Glutamatergic neuron (in vitro differentiated cells): ENCODE measurements around the gene POC1A. TPM values are rescaled to one million over a fixed set of nuclear protein-coding genes. Genes with fewer than 3 reads are reported as not detected.
"Not testable (repeated sequence)": the region's sequence is repeated elsewhere in the genome, so short reads cannot be mapped to it uniquely, and the experiment has no call there.

Experiments used
- DNase-seq: peaks from one replicate; pipeline ENCODE4 v3.0.0; 2022
- H3K27ac Mint-ChIP-seq: one replicate; pipeline ENCODE4 v1.8.0; 2020; ENCODE audit warnings: mild to moderate bottlenecking, mixed read lengths, inconsistent platforms; ENCODE audit not compliant: unreplicated experiment
- H3K27me3 Mint-ChIP-seq: one replicate; pipeline ENCODE4 v1.8.0; 2020; ENCODE audit warnings: mild to moderate bottlenecking, moderate library complexity, mixed read lengths, inconsistent platforms; ENCODE audit not compliant: unreplicated experiment
- H3K36me3 Mint-ChIP-seq: one replicate; pipeline ENCODE4 v1.8.0; 2020; ENCODE audit warnings: mild to moderate bottlenecking, mixed read lengths, inconsistent platforms; ENCODE audit not compliant: unreplicated experiment
- H3K4me1 Mint-ChIP-seq: one replicate; pipeline ENCODE4 v1.8.0; 2020; ENCODE audit warnings: mild to moderate bottlenecking, low read depth, mixed read lengths, inconsistent platforms; ENCODE audit not compliant: unreplicated experiment
- H3K4me3 Mint-ChIP-seq: one replicate; pipeline ENCODE4 v1.8.0; 2020; ENCODE audit warnings: mild to moderate bottlenecking, mixed read lengths, inconsistent platforms; ENCODE audit not compliant: unreplicated experiment
- H3K9me3 Mint-ChIP-seq: one replicate; pipeline ENCODE4 v1.8.0; 2020; ENCODE audit warnings: mild to moderate bottlenecking, moderate library complexity, mixed read lengths, inconsistent platforms; ENCODE audit not compliant: unreplicated experiment
- CTCF ChIP-seq: fragments of 200-600 bp; sonication (generic); IDR thresholded peaks from one replicate; pipeline ENCODE4 v1.5.0; 2021; ENCODE audit not compliant: partially characterized antibody, unreplicated experiment
- total RNA-seq: library from RNA; stranded (reverse); fragmentation: NEBNext Ultra II Directional; extraction: Animal tissue kit (Norgen Biotek cat#: 25700); gene quantifications from one replicate; pipeline ENCODE4 v1.2.1, GENCODE V29; 2021; ENCODE audit not compliant: unreplicated experiment

POC1A gene
- total RNA-seq, 1 donor from 2014 or later: 3.2 TPM

- H3K27ac Mint-ChIP-seq: no peak overlapping the region
- no peak for DNase-seq
- H3K4me1 Mint-ChIP-seq: peaks cover 23% of the 10 kb centered on the region
- no peak for TF ChIP-seq CTCF
- no peaks in the 10 kb centered on the region for H3K36me3 Mint-ChIP-seq
- peaks cover 2% of the 10 kb centered on the region for H3K9me3 Mint-ChIP-seq
- peaks cover 11% of the 10 kb centered on the region for H3K27me3 Mint-ChIP-seq
- no peak overlapping the region for H3K4me3 Mint-ChIP-seq
Measured at GRCh38 chr3:52037291-52037690, 116.9 kb downstream of the POC1A start.

- Mint-ChIP-seq H3K36me3 (no peaks in the 10 kb centered on the region), H3K4me3 (peak overlapping the region; percentile 49), H3K9me3 (no peaks in the 10 kb centered on the region), H3K27me3 (peaks cover 11% of the 10 kb centered on the region), H3K27ac (no peak overlapping the region), H3K4me1 (peaks cover 23% of the 10 kb centered on the region)
- TF ChIP-seq CTCF: no peak
- DNase-seq: no peak
Measured at GRCh38 chr3:52036829-52037228, 117.4 kb downstream of the POC1A start.

- Mint-ChIP-seq H3K9me3 (no peaks in the 10 kb centered on the region), H3K4me3 (peak overlapping the region; percentile 49), H3K27me3 (peaks cover 8% of the 10 kb centered on the region), H3K4me1 (peaks cover 20% of the 10 kb centered on the region), H3K36me3 (no peaks in the 10 kb centered on the region), H3K27ac (no peak overlapping the region)
- no peak for TF ChIP-seq CTCF
- no peak for DNase-seq
Measured at GRCh38 chr3:52036222-52036694, 118.0 kb downstream of the POC1A start.

- H3K27me3 Mint-ChIP-seq: peaks cover 8% of the 10 kb centered on the region
- no peak for DNase-seq
- peaks cover 21% of the 10 kb centered on the region for H3K4me1 Mint-ChIP-seq
- H3K27ac Mint-ChIP-seq: no peak overlapping the region
- TF ChIP-seq CTCF: no peak
- H3K36me3 Mint-ChIP-seq: no peaks in the 10 kb centered on the region
- H3K4me3 Mint-ChIP-seq: no peak overlapping the region
- peaks cover 2% of the 10 kb centered on the region for H3K9me3 Mint-ChIP-seq
Measured at GRCh38 chr3:52034651-52035050, 119.6 kb downstream of the POC1A start.

- H3K27ac Mint-ChIP-seq: no peak overlapping the region
- H3K4me3 Mint-ChIP-seq: no peak overlapping the region
- no peak for DNase-seq
- peaks cover 21% of the 10 kb centered on the region for H3K4me1 Mint-ChIP-seq
- H3K27me3 Mint-ChIP-seq: peaks cover 6% of the 10 kb centered on the region
- TF ChIP-seq CTCF: no peak
- H3K9me3 Mint-ChIP-seq: peaks cover 2% of the 10 kb centered on the region
- H3K36me3 Mint-ChIP-seq: no peaks in the 10 kb centered on the region
Measured at GRCh38 chr3:52034212-52034611, 120.0 kb downstream of the POC1A start.

- not testable (repeated sequence) for H3K27ac Mint-ChIP-seq, H3K36me3 Mint-ChIP-seq, H3K27me3 Mint-ChIP-seq, H3K9me3 Mint-ChIP-seq, DNase-seq
- H3K4me3 Mint-ChIP-seq: peak overlapping the region; percentile 63
- H3K4me1 Mint-ChIP-seq: peaks cover 21% of the 10 kb centered on the region
Measured at GRCh38 chr3:52033748-52034147, 120.5 kb downstream of the POC1A start.
